Measurements from ENCODE around the gene ITGA2. TPM values are rescaled to one million over a fixed set of nuclear protein-coding genes. Genes with fewer than 3 reads are reported as not detected.
A peak's percentile ranks its signal among the peaks of the same experiment; 100 is the strongest.

ITGA2 gene
- total RNA-seq, 1 experiment from 2014 or later = 0.69 TPM

GRCh38 chr5:53127107-53127506, 138.0 kb downstream of the ITGA2 start:
- no TSS peak for BruUV-seq (replicated peaks)
- ChIA-PET POLR2A (ENCODE audit: low non-redundant PET) (no interaction called here), CTCF (no interaction called here)
- no peak for DNase-seq (ENCODE audit: low spot score)
- no peak for TF ChIP-seq CTCF (conservative IDR thresholded peaks at IDR 0.05; ENCODE audit: low read depth, low read length)
- no peak for TF ChIP-seq EZH2 (IDR thresholded peaks at IDR 0.05; ENCODE audit: borderline replicate concordance, low read depth, low read length, poor library complexity, severe bottlenecking)
- no peaks in the 10 kb centered on the region for H3K9me3 ChIP-seq (ENCODE audit: low read depth, low read length, poor library complexity, severe bottlenecking)
- intact Hi-C loops (cut with micrococcal nuclease; ENCODE audit: unreplicated experiment) = no loop called here
- no peak overlapping the region for H3K4me3 ChIP-seq (ENCODE audit: low read depth, low read length, poor library complexity, severe bottlenecking)
- H3K4me1 ChIP-seq (ENCODE audit: insufficient read depth, low read length, poor library complexity, severe bottlenecking) = no peaks in the 10 kb centered on the region
- no peaks in the 10 kb centered on the region for H3K36me3 ChIP-seq (ENCODE audit: insufficient read depth, low read length, poor library complexity, severe bottlenecking)
- no peaks in the 10 kb centered on the region for H3K27me3 ChIP-seq (replicated peaks; ENCODE audit: insufficient read depth, low read depth, low read length, poor library complexity)
- H3K27ac ChIP-seq (ENCODE audit: low read depth, low read length, poor library complexity, severe bottlenecking) = no peak overlapping the region

- Histone ChIP-seq H3K4me3 (ENCODE audit: low read depth, low read length, poor library complexity, severe bottlenecking) (no peak overlapping the region), H3K9me3 (ENCODE audit: low read depth, low read length, poor library complexity, severe bottlenecking) (no peaks in the 10 kb centered on the region), H3K27ac (ENCODE audit: low read depth, low read length, poor library complexity, severe bottlenecking) (no peak overlapping the region), H3K36me3 (ENCODE audit: insufficient read depth, low read length, poor library complexity, severe bottlenecking) (no peaks in the 10 kb centered on the region), H3K27me3 (replicated peaks; ENCODE audit: insufficient read depth, low read depth, low read length, poor library complexity) (no peaks in the 10 kb centered on the region), H3K4me1 (ENCODE audit: insufficient read depth, low read length, poor library complexity, severe bottlenecking) (no peaks in the 10 kb centered on the region)
- no peak for DNase-seq (ENCODE audit: low spot score)
- intact Hi-C loops (cut with micrococcal nuclease; ENCODE audit: unreplicated experiment) = no loop called here
- BruUV-seq (replicated peaks) = no TSS peak
- TF ChIP-seq EZH2 (IDR thresholded peaks at IDR 0.05; ENCODE audit: borderline replicate concordance, low read depth, low read length, poor library complexity, severe bottlenecking) (no peak), CTCF (conservative IDR thresholded peaks at IDR 0.05; ENCODE audit: low read depth, low read length) (no peak)
- ChIA-PET CTCF (no interaction called here), POLR2A (ENCODE audit: low non-redundant PET) (no interaction called here)
These were observed 139.3 kb downstream of the ITGA2 start for GRCh38 chr5:53128481-53128880.

GRCh38 chr5:53130266-53130665, 141.1 kb downstream of the ITGA2 start:
- no TSS peak for BruUV-seq (replicated peaks)
- ChIA-PET CTCF (no interaction called here), POLR2A (ENCODE audit: low non-redundant PET) (no interaction called here)
- Histone ChIP-seq H3K4me3 (ENCODE audit: low read depth, low read length, poor library complexity, severe bottlenecking) (no peak overlapping the region), H3K4me1 (ENCODE audit: insufficient read depth, low read length, poor library complexity, severe bottlenecking) (no peaks in the 10 kb centered on the region), H3K9me3 (ENCODE audit: low read depth, low read length, poor library complexity, severe bottlenecking) (no peaks in the 10 kb centered on the region), H3K36me3 (ENCODE audit: insufficient read depth, low read length, poor library complexity, severe bottlenecking) (no peaks in the 10 kb centered on the region), H3K27ac (ENCODE audit: low read depth, low read length, poor library complexity, severe bottlenecking) (no peak overlapping the region), H3K27me3 (replicated peaks; ENCODE audit: insufficient read depth, low read depth, low read length, poor library complexity) (no peaks in the 10 kb centered on the region)
- no peak for TF ChIP-seq EZH2 (IDR thresholded peaks at IDR 0.05; ENCODE audit: borderline replicate concordance, low read depth, low read length, poor library complexity, severe bottlenecking)
- TF ChIP-seq CTCF (conservative IDR thresholded peaks at IDR 0.05; ENCODE audit: low read depth, low read length) = no peak
- peak; percentile 1 for DNase-seq (ENCODE audit: low spot score)
- intact Hi-C loops (cut with micrococcal nuclease; ENCODE audit: unreplicated experiment) = no loop called here
